Panc1 (cell line): Measurements from ENCODE around the gene ARHGAP11A.

Experiments
- CTCF ChIP-seq: fragments of 450-650 bp; IDR thresholded peaks from 2 replicates; pipeline ENCODE4 v1.5.1; 2017; ENCODE audit warnings: mild to moderate bottlenecking
- POLR2AphosphoS5 ChIP-seq: IDR thresholded peaks from 2 replicates; pipeline ENCODE4 v1.6.1; 2012; ENCODE audit warnings: mild to moderate bottlenecking, low read depth, low read length, moderate library complexity
- TCF7L2 ChIP-seq: IDR thresholded peaks from 2 replicates; pipeline ENCODE4 v1.6.1; 2011; ENCODE audit warnings: mild to moderate bottlenecking, low read depth, low read length, inconsistent platforms

- TF ChIP-seq CTCF (no peak), TCF7L2 (no peak), POLR2AphosphoS5 (no peak)
These were observed 21.1 kb downstream of the ARHGAP11A start for GRCh38 chr15:32636410-32636809.
